ENCODE data around the gene HCFC2. TPM values are rescaled to one million over a fixed set of nuclear protein-coding genes. Genes with fewer than 3 reads are reported as not detected.

HCFC2 gene
- polyA plus RNA-seq, 3 donors from 2014 or later, result 4.4 to 12.1 (median 7.4) TPM

DNA sequence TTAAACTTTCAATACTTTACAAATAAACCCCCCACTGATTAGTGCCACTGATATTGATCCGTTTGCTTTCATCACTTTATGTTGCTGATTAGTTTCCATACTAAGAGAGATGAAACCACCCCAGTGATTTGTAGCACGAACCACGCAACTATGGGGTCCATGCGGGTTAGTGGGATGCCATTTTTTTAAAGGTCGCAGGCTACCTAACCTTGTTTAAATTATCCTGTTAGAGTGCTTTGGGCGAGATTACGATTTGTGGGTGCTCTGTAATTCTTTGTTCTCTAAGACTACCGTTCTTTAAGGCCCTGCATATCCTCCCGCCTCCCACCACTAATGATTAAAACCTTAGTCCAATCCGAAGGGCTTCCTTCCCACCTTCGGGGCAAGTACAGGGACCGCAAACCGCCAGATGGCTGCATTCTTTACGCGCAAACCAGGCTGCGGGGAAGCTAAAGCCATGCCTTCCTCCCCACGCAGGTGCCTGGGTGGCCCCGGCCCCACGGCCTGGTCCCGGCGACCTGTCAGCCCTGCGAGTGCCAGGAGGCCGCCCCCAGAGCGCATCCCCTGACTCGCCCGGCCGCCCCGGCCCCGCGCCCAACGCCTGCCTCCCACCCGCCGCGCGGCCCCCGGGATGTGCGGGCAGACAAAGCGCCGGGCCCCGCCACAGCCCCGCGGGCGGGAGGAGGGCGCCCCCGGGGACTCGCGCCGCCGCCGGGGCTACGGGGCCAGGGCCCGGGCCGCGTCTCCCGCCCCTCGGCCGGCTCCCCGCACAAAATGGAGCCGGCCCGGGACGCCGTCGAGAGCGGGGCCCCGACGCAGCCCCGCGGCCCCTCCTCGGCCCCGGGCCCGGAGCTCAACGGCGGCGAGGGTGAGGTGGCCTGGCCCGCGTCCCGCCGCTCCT lies 72.9 kb downstream of the HCFC2 start:
- Mint-ChIP-seq H3K9me3 (no peaks in the 10 kb centered on the region), H3K4me3 (peak overlapping the region; percentile 89 to 92 (median 91)), H3K27ac (peak overlapping the region; percentile 76 to 90 (median 84)), H3K4me1 (peaks cover 4 to 19% of the 10 kb centered on the region in 2 donors), H3K27me3 (ENCODE audit: low read depth in 3 of 3) (peaks cover 3 to 13% (median 3%) of the 10 kb centered on the region in 3 donors), H3K36me3 (peaks cover 0 to 4% (median 4%) of the 10 kb centered on the region in 3 donors)
- peak; percentile 59 to 62 (median 62) for DNase-seq

DNA sequence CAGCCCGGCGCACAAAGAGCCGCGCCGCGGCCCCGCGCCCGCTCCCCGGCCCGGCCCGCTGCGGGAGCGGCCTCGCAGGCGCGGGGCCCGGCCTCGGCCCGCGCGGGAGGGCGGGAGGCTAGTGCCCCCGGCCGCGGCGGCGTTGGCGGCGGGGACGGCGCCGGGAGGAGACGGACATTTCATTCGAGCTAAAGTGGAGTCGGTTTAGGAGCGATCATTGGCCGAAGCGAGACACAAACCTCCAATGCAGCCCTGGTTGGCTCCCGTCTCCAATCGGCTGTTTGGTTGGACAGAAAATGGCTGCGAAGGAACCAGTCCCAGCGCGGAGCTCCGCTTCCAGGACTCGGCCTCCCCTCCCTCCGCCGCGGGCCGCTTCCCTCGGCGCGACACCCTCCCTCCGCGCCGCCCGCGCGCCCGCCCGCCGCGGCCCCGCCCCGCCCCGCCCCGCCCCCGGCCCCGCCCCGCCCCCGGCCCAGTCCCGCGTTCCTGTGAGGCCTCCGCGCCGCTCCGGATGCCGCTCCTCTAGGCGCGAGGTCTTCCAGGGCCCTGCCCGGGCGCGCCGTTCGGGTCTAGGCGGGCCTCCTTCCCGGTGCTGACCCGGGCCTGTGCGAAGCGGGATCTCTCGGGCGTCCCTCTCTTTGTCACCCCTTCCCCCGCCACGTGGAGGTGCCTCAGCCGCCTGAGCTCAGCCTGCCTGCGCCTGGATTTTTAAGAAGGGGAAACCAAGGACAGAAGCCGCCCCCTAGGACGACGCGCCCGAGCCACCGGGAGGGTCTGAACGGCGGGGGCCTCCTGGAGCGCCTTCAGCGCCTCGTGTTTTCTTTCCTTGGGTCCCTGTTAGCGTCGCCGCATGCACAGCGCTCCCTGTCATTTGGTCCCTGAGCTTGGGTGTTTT lies 73.8 kb downstream of the HCFC2 start, which contains the start of gene NFYB:
NFYB (minus strand) TSS at position 309 of the 895 bp plus-strand sequence. CDS start 2,757 bp downstream, outside the sequence.
- Mint-ChIP-seq H3K36me3 (no peaks in the 10 kb centered on the region), H3K27me3 (ENCODE audit: low read depth in 3 of 3) (peaks cover 3 to 13% (median 4%) of the 10 kb centered on the region in 3 donors), H3K4me1 (peaks cover 0 to 14% of the 10 kb centered on the region in 2 donors), H3K4me3 (peak within 1 kb of the TSS; percentile 89 to 92 (median 91)), H3K9me3 (no peaks in the 10 kb centered on the region), H3K27ac (peak within 1 kb of the TSS; percentile 76 to 90 (median 84))
- peak; percentile 94 to 96 (median 94) for DNase-seq

DNA sequence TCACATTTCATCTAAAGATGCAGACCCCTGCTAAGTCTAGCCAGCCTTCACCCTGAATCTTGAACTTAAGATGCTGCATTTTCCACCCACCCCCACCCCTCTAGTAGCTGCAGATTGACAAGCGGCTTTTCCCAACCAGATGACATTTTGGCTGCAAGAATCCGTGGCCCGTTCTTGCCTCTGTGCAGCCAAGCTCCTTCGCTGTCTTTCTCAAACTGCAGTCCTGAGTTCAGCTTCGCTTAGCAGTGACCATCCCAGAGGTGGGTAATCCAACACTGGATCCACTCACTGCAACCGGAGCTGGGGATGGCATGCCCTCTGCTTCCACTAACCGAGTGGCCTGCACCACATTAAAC lies 74.4 kb downstream of the HCFC2 start:
- Mint-ChIP-seq H3K4me3 (peak overlapping the region; percentile 38 to 75 (median 69)), H3K27me3 (ENCODE audit: low read depth in 3 of 3) (peaks cover 3 to 13% (median 6%) of the 10 kb centered on the region in 3 donors), H3K4me1 (peaks cover 0 to 14% of the 10 kb centered on the region in 2 donors), H3K27ac (peak overlapping the region in 3 of 6 donors; percentile 18 to 70 (median 22)), H3K9me3 (no peaks in the 10 kb centered on the region), H3K36me3 (no peaks in the 10 kb centered on the region)
- DNase-seq, result no peak

DNA sequence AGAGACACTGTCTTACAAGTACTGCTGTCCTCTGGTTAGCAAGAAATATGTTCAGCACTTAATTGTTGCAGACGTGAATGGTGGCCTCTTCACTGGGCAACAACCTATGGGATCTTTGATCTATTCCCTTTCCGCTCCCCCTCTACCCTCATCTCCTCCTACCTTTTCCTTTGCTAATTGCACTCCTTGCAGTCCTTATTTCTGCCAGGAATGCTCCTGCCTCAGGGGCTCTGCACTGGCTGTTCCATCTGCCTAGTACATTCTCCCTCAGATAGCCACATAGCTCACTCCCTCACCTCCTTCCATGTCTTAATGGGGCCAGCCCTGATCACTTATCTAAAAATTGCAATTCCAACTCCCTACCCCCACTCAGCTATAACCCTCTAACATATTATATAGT lies 78.2 kb downstream of the HCFC2 start:
- Mint-ChIP-seq H3K4me3 (no peak overlapping the region), H3K27ac (no peak overlapping the region), H3K9me3 (no peaks in the 10 kb centered on the region)

DNA sequence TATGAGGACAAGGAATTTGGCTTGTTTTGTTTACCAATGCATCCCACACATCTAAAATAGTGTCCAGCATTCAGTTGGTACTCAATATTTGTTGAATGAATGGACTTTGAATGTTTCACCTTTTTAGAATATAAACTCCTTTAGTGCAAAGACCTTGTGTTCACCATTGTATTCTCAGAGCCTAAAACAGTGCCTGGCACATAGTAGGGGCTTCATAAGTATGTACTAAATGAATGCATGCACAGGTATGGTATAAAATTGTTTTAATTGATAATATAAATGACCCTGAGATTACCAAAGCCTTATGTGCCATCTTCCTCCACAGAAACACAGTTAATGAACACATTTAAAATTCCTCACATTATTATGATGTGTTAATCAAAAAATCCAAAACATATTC lies 78.7 kb downstream of the HCFC2 start:
- no peak for DNase-seq
- H3K27ac Mint-ChIP-seq, result no peak overlapping the region
- H3K36me3 Mint-ChIP-seq, result no peaks in the 10 kb centered on the region
- no peak overlapping the region for H3K4me3 Mint-ChIP-seq
- peaks cover 1 to 9% (median 5%) of the 10 kb centered on the region in 3 donors for H3K27me3 Mint-ChIP-seq (ENCODE audit: low read depth in 3 of 3)
- H3K9me3 Mint-ChIP-seq, result no peaks in the 10 kb centered on the region
- no peaks in the 10 kb centered on the region for H3K4me1 Mint-ChIP-seq

More for the DNA sequence above, 78.2 kb downstream of the HCFC2 start:
- Mint-ChIP-seq H3K4me1 (no peaks in the 10 kb centered on the region), H3K36me3 (no peaks in the 10 kb centered on the region), H3K27me3 (ENCODE audit: low read depth in 3 of 3) (peaks cover 1 to 9% (median 5%) of the 10 kb centered on the region in 3 donors)
- no peak for DNase-seq

DNA sequence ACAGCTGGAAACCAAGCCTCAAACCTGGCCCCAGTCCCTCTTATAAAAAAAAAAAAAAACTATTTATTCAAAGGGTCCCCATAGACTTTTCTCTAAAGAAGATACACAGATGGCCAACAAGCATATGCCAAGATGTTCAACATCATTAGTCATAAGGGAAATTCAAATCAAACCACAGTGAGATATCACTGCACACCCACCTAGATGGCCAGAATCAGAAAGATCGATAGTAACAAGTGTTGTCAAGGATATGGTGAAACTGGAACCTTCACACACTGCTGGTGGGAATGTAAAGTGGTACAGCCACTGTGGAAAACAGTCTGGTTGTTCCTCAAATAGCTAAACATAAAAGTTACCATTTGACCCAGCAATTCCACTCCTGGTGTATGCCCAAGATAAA lies 79.6 kb downstream of the HCFC2 start:
- Mint-ChIP-seq H3K27ac (no peak overlapping the region), H3K36me3 (no peaks in the 10 kb centered on the region), H3K9me3 (no peaks in the 10 kb centered on the region), H3K4me1 (no peaks in the 10 kb centered on the region), H3K27me3 (ENCODE audit: low read depth in 3 of 3) (peaks cover 1 to 11% (median 5%) of the 10 kb centered on the region in 3 donors), H3K4me3 (no peak overlapping the region)
- DNase-seq, result no peak

DNA sequence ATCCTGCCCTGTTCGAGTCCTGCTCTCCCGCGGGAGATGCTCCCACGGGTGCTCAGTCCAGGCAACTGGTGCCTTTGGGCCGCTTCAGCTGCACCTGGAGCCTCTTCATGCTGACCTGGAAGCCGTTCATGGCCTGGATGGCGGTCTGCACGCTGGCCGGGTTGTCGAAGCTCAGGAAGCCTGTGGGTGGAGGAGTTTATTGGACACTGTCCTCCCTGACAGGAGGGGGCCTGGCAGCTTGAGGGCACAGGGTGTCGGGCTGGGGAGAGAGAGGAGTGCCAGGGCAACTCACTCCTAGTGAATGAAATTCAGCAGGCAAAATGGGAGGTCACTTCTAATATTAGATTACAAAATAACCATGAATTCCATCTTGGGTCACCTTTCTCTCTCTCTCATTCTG lies 83.0 kb downstream of the HCFC2 start:
- Mint-ChIP-seq H3K36me3 (no peaks in the 10 kb centered on the region), H3K27me3 (ENCODE audit: low read depth in 3 of 3) (peaks cover 1 to 9% (median 7%) of the 10 kb centered on the region in 3 donors), H3K4me3 (no peak overlapping the region), H3K9me3 (no peaks in the 10 kb centered on the region), H3K27ac (no peak overlapping the region), H3K4me1 (no peaks in the 10 kb centered on the region)
- DNase-seq, result no peak

DNA sequence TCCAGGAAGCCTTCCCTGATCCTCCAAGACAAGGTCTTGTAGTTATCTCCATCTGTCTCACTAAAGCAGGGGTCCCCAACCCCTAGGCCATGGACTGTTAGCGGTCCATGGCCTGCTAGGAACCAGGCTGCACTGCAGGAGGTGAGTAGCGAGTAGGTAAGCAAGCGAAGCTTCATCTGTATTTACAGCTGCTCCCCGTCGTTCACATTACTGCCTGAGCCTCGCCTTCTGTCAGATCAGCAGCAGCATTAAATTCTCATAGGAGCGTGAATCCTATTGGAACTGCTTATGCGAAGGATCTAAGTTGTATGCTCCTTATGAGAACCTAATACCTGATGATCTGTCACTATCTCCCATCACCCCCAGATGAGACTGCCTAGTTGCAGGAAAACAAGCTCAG lies 86.1 kb downstream of the HCFC2 start:
- Mint-ChIP-seq H3K4me1 (peaks cover 8 to 10% of the 10 kb centered on the region in 2 donors), H3K9me3 (no peaks in the 10 kb centered on the region), H3K27ac (no peak overlapping the region), H3K4me3 (no peak overlapping the region), H3K36me3 (no peaks in the 10 kb centered on the region), H3K27me3 (ENCODE audit: low read depth in 3 of 3) (peaks cover 1 to 9% (median 5%) of the 10 kb centered on the region in 3 donors)
- no peak for DNase-seq

DNA sequence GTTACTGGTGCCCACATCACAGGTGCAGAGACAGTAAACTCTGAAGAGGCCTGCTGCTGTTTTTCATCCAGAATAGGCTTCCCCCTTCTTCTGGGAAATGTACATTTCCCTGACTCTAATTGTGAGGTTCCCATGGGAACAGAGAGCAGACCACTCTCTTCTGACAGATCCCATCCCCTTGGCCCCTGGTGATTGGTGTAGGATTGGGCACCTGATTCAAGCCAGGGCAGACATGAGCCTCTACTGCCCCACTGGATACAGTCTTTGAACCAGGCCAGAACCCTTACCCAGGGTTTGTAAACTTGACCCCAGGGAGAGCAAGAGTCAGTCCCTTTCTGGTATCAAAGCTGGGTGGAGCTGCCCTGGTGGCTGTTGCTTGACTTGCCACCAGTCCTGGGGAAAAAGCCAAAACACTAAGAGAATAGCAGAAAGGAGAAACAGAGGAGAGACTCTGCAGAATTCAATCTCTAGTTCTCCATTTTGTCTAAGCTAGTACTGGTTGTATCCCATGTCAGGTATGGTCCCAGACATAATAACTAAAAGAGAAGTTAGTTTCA lies 88.4 kb downstream of the HCFC2 start:
- H3K9me3 Mint-ChIP-seq, result no peaks in the 10 kb centered on the region
- DNase-seq, result no peak
- peaks cover 1 to 6% (median 5%) of the 10 kb centered on the region in 3 donors for H3K27me3 Mint-ChIP-seq (ENCODE audit: low read depth in 3 of 3)
- no peak overlapping the region for H3K27ac Mint-ChIP-seq
- peaks cover 8 to 10% of the 10 kb centered on the region in 2 donors for H3K4me1 Mint-ChIP-seq
- H3K4me3 Mint-ChIP-seq, result no peak overlapping the region
- no peaks in the 10 kb centered on the region for H3K36me3 Mint-ChIP-seq

DNA sequence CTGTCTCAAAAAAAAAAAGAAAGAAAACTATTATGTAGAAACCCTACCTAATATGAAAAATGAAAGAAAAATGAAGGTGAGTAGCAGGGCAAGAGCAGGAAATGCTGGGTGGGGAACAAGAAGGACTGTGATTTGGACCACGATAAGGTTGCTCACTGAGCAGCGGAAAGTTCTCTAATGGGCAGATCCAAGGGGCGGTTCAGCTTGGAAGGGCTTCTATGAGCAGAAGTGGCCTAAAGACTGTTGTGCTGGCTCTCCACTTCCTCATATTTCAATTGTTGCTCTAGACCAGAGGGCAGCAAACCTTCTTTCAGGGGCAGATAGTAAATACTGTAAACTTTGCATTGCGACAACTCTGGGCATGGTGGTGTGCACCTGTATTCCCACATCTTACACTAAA lies 90.0 kb downstream of the HCFC2 start:
- H3K4me1 Mint-ChIP-seq, result peaks cover 8 to 10% of the 10 kb centered on the region in 2 donors
- H3K27me3 Mint-ChIP-seq (ENCODE audit: low read depth in 3 of 3), result peaks cover 5 to 6% (median 5%) of the 10 kb centered on the region in 3 donors
- no peak for DNase-seq
- no peaks in the 10 kb centered on the region for H3K9me3 Mint-ChIP-seq
- H3K36me3 Mint-ChIP-seq, result no peaks in the 10 kb centered on the region
- H3K4me3 Mint-ChIP-seq, result peak overlapping the region in 2 of 5 donors; percentile 20 to 28
- H3K27ac Mint-ChIP-seq, result peak overlapping the region in 1 of 6 donors; percentile 47

DNA sequence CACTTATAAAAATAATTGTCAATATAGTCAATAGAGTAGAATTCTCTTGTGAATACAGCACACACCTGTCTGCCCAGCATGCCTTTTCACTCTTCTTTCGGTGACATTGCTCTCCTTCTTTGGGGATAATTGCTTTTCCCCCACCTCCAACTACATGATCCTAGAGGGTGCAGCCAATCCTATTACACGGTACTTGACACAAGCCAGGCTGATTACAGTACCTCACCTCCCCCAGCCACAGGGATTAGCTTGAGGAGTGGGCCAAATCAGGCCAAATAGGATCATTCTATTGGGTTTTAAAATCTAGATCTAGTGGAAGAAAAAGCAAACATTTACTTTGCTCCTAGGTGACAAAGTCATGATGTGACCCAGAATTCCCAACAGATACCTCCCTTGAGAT lies 90.5 kb downstream of the HCFC2 start:
- Mint-ChIP-seq H3K27me3 (ENCODE audit: low read depth in 3 of 3) (peaks cover 5 to 6% (median 5%) of the 10 kb centered on the region in 3 donors), H3K4me3 (no peak overlapping the region), H3K4me1 (peaks cover 8 to 10% of the 10 kb centered on the region in 2 donors), H3K36me3 (no peaks in the 10 kb centered on the region), H3K9me3 (no peaks in the 10 kb centered on the region), H3K27ac (no peak overlapping the region)
- no peak for DNase-seq

All from immature natural killer cell (primary cell).